Measurements from ENCODE around the gene MAL.

DNA sequence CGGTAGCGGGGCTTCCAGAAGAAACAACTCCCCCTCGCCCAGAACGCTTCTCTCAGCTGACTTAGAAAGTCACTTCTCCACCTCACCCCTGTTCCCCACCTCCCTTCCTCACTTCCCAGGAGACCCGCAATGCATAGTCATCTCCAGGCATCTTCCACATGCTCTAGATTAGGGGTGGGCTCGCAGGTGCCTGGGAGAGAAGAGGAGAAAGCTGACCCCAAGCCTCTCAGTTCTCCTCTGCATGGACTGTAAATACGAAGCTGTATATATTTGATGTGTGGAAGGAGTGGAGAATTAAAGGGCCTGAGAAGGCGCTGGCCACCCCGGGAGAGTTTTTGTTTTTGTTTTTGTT lies 1.8 kb downstream of the MAL start:
- TF ChIP-seq, protein P1, sequence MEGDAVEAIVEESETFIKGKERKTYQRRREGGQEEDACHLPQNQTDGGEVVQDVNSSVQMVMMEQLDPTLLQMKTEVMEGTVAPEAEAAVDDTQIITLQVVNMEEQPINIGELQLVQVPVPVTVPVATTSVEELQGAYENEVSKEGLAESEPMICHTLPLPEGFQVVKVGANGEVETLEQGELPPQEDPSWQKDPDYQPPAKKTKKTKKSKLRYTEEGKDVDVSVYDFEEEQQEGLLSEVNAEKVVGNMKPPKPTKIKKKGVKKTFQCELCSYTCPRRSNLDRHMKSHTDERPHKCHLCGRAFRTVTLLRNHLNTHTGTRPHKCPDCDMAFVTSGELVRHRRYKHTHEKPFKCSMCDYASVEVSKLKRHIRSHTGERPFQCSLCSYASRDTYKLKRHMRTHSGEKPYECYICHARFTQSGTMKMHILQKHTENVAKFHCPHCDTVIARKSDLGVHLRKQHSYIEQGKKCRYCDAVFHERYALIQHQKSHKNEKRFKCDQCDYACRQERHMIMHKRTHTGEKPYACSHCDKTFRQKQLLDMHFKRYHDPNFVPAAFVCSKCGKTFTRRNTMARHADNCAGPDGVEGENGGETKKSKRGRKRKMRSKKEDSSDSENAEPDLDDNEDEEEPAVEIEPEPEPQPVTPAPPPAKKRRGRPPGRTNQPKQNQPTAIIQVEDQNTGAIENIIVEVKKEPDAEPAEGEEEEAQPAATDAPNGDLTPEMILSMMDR (IDR thresholded peaks at IDR 0.05): no peak
- TF ChIP-seq POLR2A (IDR thresholded peaks at IDR 0.05): no peak
- TF ChIP-seq EP300 (IDR thresholded peaks at IDR 0.05): no peak

All from tibial nerve (tissue), 4 donors.